Measurements from ENCODE around the gene TRPC4.

DNA sequence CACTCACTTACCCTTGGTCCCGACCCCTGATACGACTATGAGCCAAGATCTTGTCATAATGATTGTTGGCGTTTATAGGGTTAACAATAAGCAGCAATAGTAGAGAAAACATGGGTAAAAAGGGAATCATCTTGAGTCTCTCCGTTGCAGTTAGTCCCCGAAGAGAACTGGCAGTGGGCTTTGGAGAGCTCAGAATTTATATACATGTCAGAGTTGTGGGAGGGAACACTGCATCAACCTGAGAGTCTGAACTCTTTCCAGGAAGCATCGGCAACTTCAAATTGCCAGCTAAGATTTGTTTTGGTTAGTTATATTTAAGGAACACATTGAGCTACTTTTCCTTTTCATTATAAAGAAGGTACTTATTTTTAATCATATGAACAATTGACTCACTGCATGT is 271.0 kb downstream of the TRPC4 start, which contains the start of gene POSTN:
- TF ChIP-seq, protein P1, sequence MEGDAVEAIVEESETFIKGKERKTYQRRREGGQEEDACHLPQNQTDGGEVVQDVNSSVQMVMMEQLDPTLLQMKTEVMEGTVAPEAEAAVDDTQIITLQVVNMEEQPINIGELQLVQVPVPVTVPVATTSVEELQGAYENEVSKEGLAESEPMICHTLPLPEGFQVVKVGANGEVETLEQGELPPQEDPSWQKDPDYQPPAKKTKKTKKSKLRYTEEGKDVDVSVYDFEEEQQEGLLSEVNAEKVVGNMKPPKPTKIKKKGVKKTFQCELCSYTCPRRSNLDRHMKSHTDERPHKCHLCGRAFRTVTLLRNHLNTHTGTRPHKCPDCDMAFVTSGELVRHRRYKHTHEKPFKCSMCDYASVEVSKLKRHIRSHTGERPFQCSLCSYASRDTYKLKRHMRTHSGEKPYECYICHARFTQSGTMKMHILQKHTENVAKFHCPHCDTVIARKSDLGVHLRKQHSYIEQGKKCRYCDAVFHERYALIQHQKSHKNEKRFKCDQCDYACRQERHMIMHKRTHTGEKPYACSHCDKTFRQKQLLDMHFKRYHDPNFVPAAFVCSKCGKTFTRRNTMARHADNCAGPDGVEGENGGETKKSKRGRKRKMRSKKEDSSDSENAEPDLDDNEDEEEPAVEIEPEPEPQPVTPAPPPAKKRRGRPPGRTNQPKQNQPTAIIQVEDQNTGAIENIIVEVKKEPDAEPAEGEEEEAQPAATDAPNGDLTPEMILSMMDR (conservative IDR thresholded peaks at IDR 0.05 in 1 of 2, IDR thresholded peaks at IDR 0.05 in 1 of 2; ENCODE audit: extremely low read depth in 1 of 2, insufficient read depth in 1 of 2, low read depth in 1 of 2, low read length in 2 of 2), result no peak
- no peak for TF ChIP-seq EZH2 (IDR thresholded peaks at IDR 0.05; ENCODE audit: borderline replicate concordance, low read length)
